Gastrocnemius medialis (tissue), 4 donors: Measurements from ENCODE around the gene AP4E1.

Source experiments
- POLR2A ChIP-seq, 2 donors: fragments of 450-650 bp; IDR thresholded peaks; one replicate each; pipeline ENCODE4 v1.6.1; 2017; ENCODE audit warnings: antibody characterized with exemption in 2 of 2, mild to moderate bottlenecking in 2 of 2, moderate library complexity in 2 of 2
- TF ChIP-seq, protein P1 (sequence below), 5 experiments: fragments of 450-650 bp in 3 of 5; fragments of 200-600 bp in 2 of 5; sonication (generic) in 2 of 5; IDR thresholded peaks in 4 of 5; conservative IDR thresholded peaks in 1 of 5; 1 replicate in 4 of 5; 2 replicates in 1 of 5; pipeline ENCODE4 v1.5.1; 2016 to 2019; ENCODE audit warnings: antibody characterized with exemption in 5 of 5, mild to moderate bottlenecking in 3 of 5, moderate library complexity in 3 of 5

DNA sequence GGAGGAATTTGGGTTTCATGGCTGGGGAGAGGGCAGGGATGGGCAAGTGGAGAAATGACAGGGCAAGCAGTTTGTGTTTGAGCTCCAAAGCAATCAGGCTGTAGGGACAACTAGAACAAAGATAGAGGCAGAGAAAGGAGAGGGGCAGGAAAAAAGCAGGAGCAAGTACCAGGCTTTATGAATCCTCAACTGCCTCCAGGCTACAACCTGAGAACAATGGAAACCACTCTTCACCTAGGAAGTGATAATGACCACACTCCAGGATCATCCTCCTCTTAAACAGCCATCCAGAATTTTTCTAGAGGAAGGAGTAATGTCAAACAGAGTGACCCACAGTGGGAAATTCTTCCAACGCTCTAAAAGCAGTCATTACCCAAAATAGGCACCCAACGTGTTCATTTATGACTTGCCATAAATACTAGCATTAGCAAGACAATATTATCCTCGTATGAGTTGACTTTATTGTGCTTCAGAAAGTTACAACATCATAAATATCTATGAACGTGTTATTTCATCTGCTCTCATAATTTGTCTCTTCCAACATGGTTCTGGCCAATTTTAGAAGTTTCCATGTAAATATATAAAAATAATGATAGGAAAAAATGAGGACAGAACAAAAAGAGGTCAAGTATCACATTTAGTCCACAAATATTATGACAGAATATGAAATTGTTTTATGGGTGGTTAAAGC, 135.7 kb downstream of the AP4E1 start:
- TF ChIP-seq POLR2A (IDR thresholded peaks at IDR 0.05): no peak
- TF ChIP-seq, protein P1, sequence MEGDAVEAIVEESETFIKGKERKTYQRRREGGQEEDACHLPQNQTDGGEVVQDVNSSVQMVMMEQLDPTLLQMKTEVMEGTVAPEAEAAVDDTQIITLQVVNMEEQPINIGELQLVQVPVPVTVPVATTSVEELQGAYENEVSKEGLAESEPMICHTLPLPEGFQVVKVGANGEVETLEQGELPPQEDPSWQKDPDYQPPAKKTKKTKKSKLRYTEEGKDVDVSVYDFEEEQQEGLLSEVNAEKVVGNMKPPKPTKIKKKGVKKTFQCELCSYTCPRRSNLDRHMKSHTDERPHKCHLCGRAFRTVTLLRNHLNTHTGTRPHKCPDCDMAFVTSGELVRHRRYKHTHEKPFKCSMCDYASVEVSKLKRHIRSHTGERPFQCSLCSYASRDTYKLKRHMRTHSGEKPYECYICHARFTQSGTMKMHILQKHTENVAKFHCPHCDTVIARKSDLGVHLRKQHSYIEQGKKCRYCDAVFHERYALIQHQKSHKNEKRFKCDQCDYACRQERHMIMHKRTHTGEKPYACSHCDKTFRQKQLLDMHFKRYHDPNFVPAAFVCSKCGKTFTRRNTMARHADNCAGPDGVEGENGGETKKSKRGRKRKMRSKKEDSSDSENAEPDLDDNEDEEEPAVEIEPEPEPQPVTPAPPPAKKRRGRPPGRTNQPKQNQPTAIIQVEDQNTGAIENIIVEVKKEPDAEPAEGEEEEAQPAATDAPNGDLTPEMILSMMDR (IDR thresholded peaks at IDR 0.05 in 4 of 5, conservative IDR thresholded peaks at IDR 0.05 in 1 of 5): no peak
